NCI-H1105 (cell line): ENCODE measurements around the gene SLC30A5.
"Not testable (repeated sequence)": the region's sequence is repeated elsewhere in the genome, so short reads cannot be mapped to it uniquely, and the experiment has no call there.

Experiments used
- DNase-seq: peaks from one replicate; lab custom pipeline; 2025; lab: John Stamatoyannopoulos, UW

Gene SLC30A5

GRCh38 chr5:69093771-69094482, at the start of gene SLC30A5:
Gene SLC30A5, plus strand, starts transcription at chr5:69094014. Its CDS starts 242 bp downstream, at chr5:69094256.
- peak; percentile 89 for DNase-seq

GRCh38 chr5:69045213-69045612, 48.6 kb upstream of the SLC30A5 start:
- DNase-seq = not testable (repeated sequence)

GRCh38 chr5:69046375-69046957, 47.3 kb upstream of the SLC30A5 start:
- no peak for DNase-seq

GRCh38 chr5:69048230-69048629, 45.6 kb upstream of the SLC30A5 start:
- no peak for DNase-seq

GRCh38 chr5:69049151-69049550, 44.7 kb upstream of the SLC30A5 start:
- DNase-seq = no peak

GRCh38 chr5:69049796-69050195, 44.0 kb upstream of the SLC30A5 start:
- DNase-seq = no peak

GRCh38 chr5:69050214-69050613, 43.6 kb upstream of the SLC30A5 start:
- DNase-seq = no peak

- no peak for DNase-seq
These were observed 41.6 kb upstream of the SLC30A5 start for GRCh38 chr5:69052181-69052580.

GRCh38 chr5:69074664-69075521, 18.9 kb upstream of the SLC30A5 start:
- DNase-seq = no peak

GRCh38 chr5:69075522-69076179, 18.2 kb upstream of the SLC30A5 start:
- no peak for DNase-seq

GRCh38 chr5:69078921-69079540, 14.8 kb upstream of the SLC30A5 start:
- DNase-seq = no peak

- DNase-seq = no peak
These were observed 14.3 kb upstream of the SLC30A5 start for GRCh38 chr5:69079556-69079955.

GRCh38 chr5:69083412-69083811, 10.4 kb upstream of the SLC30A5 start:
- no peak for DNase-seq

- DNase-seq = no peak
These were observed 9.6 kb upstream of the SLC30A5 start for GRCh38 chr5:69084195-69084594.

GRCh38 chr5:69084903-69085302, 8.9 kb upstream of the SLC30A5 start:
- no peak for DNase-seq

GRCh38 chr5:69086206-69086605, 7.6 kb upstream of the SLC30A5 start:
- no peak for DNase-seq

GRCh38 chr5:69088006-69088405, 5.8 kb upstream of the SLC30A5 start:
- not testable (repeated sequence) for DNase-seq

GRCh38 chr5:69090158-69090557, 3.7 kb upstream of the SLC30A5 start:
- DNase-seq = no peak

- no peak for DNase-seq
These were observed 2.0 kb upstream of the SLC30A5 start for GRCh38 chr5:69091771-69092170.

- no peak for DNase-seq
These were observed 845 bp upstream of the SLC30A5 start for GRCh38 chr5:69092969-69093368.

- DNase-seq = no peak
These were observed 5.5 kb downstream of the SLC30A5 start for GRCh38 chr5:69099302-69099701.

GRCh38 chr5:69103521-69103920, 9.7 kb downstream of the SLC30A5 start:
- DNase-seq = no peak
